Gastroesophageal sphincter (tissue), 4 donors: ENCODE measurements around the gene AUTS2. TPM values are rescaled to one million over a fixed set of nuclear protein-coding genes. Genes with fewer than 3 reads are reported as not detected.

ENCODE experiments used
- ATAC-seq: fragments of 150-250 bp; one replicate; pipeline ENCODE4 v1.9.1; 2016; ENCODE audit warnings: mild to moderate bottlenecking, moderate library complexity
- H3K27ac ChIP-seq, 4 donors: fragments of 200-600 bp; sonication (generic) in 3 of 4; 1 replicate in 3 of 4; 2 replicates in 1 of 4; pipeline ENCODE4 v1.5.1; 2016 to 2019
- H3K27me3 ChIP-seq: fragments of 200-600 bp; sonication (generic); one replicate; pipeline ENCODE4 v1.5.1; 2019
- H3K36me3 ChIP-seq, 2 donors: fragments of 200-600 bp; sonication (generic); one replicate each; pipeline ENCODE4 v1.5.1; 2019; ENCODE audit warnings: control low read depth in 1 of 2
- H3K4me1 ChIP-seq, 3 donors: fragments of 200-600 bp; sonication (generic); 1 replicate in 2 of 3; 2 replicates in 1 of 3; pipeline ENCODE4 v1.5.1; 2016 to 2019; ENCODE audit warnings: control low read depth in 2 of 3
- H3K4me3 ChIP-seq, 2 donors: fragments of 200-600 bp; sonication (generic); one replicate each; pipeline ENCODE4 v1.5.1; 2019; ENCODE audit warnings: mild to moderate bottlenecking in 1 of 2, moderate library complexity in 1 of 2
- H3K9me3 ChIP-seq, 3 donors: fragments of 200-600 bp; sonication (generic); one replicate each; pipeline ENCODE4 v1.5.1; 2017 to 2019; ENCODE audit warnings: control low read depth in 2 of 3
- CTCF ChIP-seq, 4 experiments: fragments of 200-600 bp in 2 of 4; fragments of 450-650 bp in 2 of 4; sonication (generic) in 1 of 4; IDR thresholded peaks; one replicate each; pipeline ENCODE4 v1.5.1; 2017 to 2019; ENCODE audit warnings: antibody characterized with exemption in 4 of 4, mild to moderate bottlenecking in 2 of 4, moderate library complexity in 2 of 4
- EP300 ChIP-seq: sonication (generic); formaldehyde crosslinking; IDR thresholded peaks from one replicate; pipeline ENCODE4 v1.6.1; 2017; ENCODE audit warnings: antibody characterized with exemption, mild to moderate bottlenecking
- POLR2A ChIP-seq, 2 donors: fragments of 450-650 bp; IDR thresholded peaks; one replicate each; pipeline ENCODE4 v1.6.1; 2017; ENCODE audit warnings: antibody characterized with exemption in 2 of 2, mild to moderate bottlenecking in 2 of 2, moderate library complexity in 1 of 2
- POLR2AphosphoS5 ChIP-seq: sonication (generic); formaldehyde crosslinking; IDR thresholded peaks from one replicate; pipeline ENCODE4 v1.6.1; 2017; ENCODE audit warnings: antibody characterized with exemption
- WGBS, 2 donors: methylation state at CpG; one replicate each; pipeline ENCODE4 v1.1.5; 2018; ENCODE audit warnings: low coverage in 1 of 2; 5-methylcytosine and 5-hydroxymethylcytosine counted together
- total RNA-seq, 4 donors: library from RNA; depleted of rRNA; stranded (reverse); fragments of >200 nt; gene quantifications; one replicate each; pipeline ENCODE4 v1.1.0, GENCODE V29; 2016

The AUTS2 gene
- total RNA-seq, 4 donors from 2014 or later, result 12.2 to 48.7 (median 44.1) TPM

DNA sequence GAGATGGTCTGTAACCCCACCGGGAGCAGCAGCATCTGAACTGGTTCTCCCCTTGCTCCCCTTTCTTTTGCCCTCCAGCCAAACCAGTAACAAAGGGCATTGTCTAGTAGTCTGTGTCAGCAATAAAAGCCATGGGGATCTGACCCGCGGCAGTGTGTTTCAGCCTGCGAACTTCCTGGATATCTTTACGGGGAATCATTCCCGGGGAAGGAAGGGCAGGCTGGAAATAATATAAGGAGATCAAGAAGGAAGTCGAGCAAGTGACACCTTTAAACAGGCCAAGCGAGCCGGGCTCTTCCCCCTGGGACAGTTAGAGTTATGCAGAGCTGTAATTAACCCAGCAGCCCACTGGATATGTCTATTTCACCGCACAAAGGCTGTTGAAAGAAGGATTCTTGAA lies 872.5 kb downstream of the AUTS2 start:
- Histone ChIP-seq H3K4me3 (no peak overlapping the region), H3K9me3 (no peaks in the 10 kb centered on the region), H3K27ac (no peak overlapping the region), H3K36me3 (no peaks in the 10 kb centered on the region), H3K4me1 (peaks cover 0 to 2% (median 0%) of the 10 kb centered on the region in 3 donors), H3K27me3 (no peaks in the 10 kb centered on the region)
- ATAC-seq, result no peak
- WGBS, 2 donors, result 75 to 81% methylated on average over 3 to 7 of the region's 10 CpGs
- TF ChIP-seq EP300 (no peak), POLR2AphosphoS5 (no peak), POLR2A (IDR thresholded peaks at IDR 0.05) (no peak)

DNA sequence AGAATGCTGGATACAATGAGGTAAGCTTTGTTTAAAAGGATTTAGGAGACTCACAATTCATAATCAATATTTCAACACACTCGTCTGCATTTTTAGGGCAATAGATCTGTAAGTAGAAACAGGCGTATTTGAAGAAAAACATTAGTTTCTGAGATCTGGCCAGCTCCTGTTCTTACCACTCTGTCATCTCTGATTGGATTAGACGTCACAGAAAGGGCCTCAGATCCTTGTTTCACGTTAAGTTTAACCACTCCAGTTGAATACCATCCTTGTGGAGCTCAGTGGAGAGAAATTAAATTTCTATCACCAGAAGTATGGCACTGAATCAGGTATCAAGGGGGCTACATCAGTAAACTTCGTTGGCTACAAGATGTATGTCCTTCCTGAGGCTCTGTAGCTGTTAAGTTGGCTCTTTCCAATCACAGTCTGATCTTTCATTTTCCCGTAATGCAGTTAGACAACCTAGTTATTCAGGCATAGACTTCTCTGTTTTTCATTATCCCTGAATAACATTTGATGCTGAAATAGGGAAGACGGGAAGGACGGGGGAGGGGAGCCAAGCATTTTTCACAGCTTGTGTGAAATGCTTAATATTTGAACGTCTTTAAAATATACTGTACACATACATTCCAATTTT lies 874.4 kb downstream of the AUTS2 start:
- H3K36me3 ChIP-seq, result no peaks in the 10 kb centered on the region
- WGBS, 2 donors, result 76 to 83% methylated on average over 8 to 9 of the region's 9 CpGs
- no peaks in the 10 kb centered on the region for H3K27me3 ChIP-seq
- H3K4me3 ChIP-seq, result no peak overlapping the region
- peaks cover 0 to 20% (median 0%) of the 10 kb centered on the region in 3 donors for H3K4me1 ChIP-seq
- no peaks in the 10 kb centered on the region for H3K9me3 ChIP-seq
- no peak overlapping the region for H3K27ac ChIP-seq
- peak; percentile 39 for TF ChIP-seq POLR2AphosphoS5
- no peak for TF ChIP-seq POLR2A (IDR thresholded peaks at IDR 0.05)
- no peak for ATAC-seq

DNA sequence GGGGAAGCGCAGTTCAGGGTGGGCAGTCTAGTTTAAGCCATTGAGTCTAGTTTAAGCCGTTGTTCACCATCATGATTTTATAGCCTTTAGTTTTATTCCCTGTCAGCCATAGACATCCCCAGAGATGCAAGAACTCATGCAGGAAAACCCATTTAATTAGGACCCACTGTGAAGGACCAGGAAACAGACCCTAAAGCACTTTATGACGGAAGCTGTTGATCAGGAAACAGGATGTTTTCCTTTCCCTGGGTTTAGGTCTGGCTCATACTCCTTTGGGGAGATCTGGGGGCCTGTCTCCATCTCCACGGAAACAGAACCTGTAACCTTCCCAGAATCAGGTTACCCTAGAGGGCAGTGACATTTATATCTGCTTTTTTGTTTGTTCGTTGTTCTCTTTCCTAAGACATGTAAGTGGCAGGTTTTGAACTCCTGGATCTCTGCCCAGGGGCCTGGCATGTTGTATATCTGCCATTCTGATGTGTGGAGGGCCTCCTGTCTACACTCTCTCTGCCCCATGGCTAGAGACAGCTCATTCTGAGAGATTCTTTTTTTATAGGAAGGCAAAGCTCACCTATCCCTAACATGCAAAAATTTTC lies 876.5 kb downstream of the AUTS2 start:
- Histone ChIP-seq H3K27ac (no peak overlapping the region), H3K4me3 (no peak overlapping the region), H3K27me3 (no peaks in the 10 kb centered on the region), H3K4me1 (peaks cover 0 to 24% (median 0%) of the 10 kb centered on the region in 3 donors), H3K36me3 (no peaks in the 10 kb centered on the region), H3K9me3 (no peaks in the 10 kb centered on the region)
- WGBS, 2 donors, result 80 to 86% methylated on average over 1 to 5 of the region's 5 CpGs
- no peak for TF ChIP-seq POLR2AphosphoS5
- TF ChIP-seq EP300, result no peak
- no peak for TF ChIP-seq CTCF (IDR thresholded peaks at IDR 0.05)
- TF ChIP-seq POLR2A (IDR thresholded peaks at IDR 0.05), result no peak
- no peak for ATAC-seq

DNA sequence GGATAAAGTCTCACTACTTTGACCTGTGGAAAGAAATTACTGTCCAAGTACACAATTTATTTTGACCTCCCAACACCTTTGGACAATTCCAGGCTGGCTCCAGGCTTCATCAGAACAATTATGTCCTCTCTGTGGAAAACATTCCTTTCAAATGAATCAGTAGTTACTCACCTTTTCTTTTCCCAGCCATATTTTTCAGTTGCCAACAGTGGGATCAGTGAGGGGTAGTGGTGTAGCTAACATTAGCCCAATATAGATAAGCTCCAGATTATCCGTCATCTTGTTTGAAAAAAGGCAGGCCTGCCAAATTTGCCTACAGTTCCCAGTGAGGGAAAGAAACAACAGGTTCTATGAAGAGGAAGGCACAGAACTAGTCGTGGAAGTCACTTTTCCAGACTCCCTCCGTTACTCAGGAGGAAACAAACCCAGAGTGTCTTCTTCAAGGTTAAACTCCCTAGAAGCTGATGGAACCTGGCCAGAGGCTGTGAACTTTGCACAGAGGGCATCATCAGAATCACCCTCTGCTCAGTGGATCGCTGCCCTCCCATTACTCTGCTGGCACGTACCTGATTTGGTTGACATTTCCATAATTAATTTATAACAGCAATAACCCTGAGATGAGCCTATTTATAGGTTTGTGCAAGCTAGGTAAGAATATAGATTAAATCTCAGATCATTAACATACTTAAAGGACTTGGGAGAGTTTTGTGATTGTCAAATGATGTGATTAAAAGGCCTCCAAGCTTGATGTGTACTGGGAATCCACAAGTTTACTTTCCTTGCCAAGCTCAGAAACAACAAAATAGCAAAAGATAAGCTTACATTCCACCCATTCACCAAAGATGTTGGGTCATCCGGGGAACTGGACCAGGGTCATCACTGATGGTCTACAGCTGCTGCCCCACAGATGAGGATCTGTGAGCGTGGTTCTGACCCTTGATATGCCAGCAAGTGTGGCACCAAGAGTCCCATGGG lies 879.0 kb downstream of the AUTS2 start:
- TF ChIP-seq EP300, result no peak
- TF ChIP-seq CTCF (IDR thresholded peaks at IDR 0.05), result no peak
- TF ChIP-seq POLR2A (IDR thresholded peaks at IDR 0.05), result no peak
- TF ChIP-seq POLR2AphosphoS5, result peak; percentile 64
- H3K27ac ChIP-seq, result peak overlapping the region in 1 of 4 donors; percentile 18
- no peaks in the 10 kb centered on the region for H3K27me3 ChIP-seq
- H3K4me1 ChIP-seq, result peaks cover 0 to 24% (median 0%) of the 10 kb centered on the region in 3 donors
- no peak for ATAC-seq
- H3K4me3 ChIP-seq, result no peak overlapping the region
- H3K9me3 ChIP-seq, result no peaks in the 10 kb centered on the region
- H3K36me3 ChIP-seq, result no peaks in the 10 kb centered on the region
- WGBS, 2 donors, result 26 to 44% methylated on average over 4 to 7 of the region's 7 CpGs

GRCh38 chr7:70479153-70480021 lies 881.1 kb downstream of the AUTS2 start:
- H3K27ac ChIP-seq, result no peak overlapping the region
- no peaks in the 10 kb centered on the region for H3K36me3 ChIP-seq
- TF ChIP-seq EP300 (no peak), POLR2A (IDR thresholded peaks at IDR 0.05) (no peak), CTCF (IDR thresholded peaks at IDR 0.05) (no peak), POLR2AphosphoS5 (no peak)
- 98% methylated on average over 10 to 12 of the region's 15 CpGs for WGBS, 2 donors
- H3K4me1 ChIP-seq, result peaks cover 0 to 24% (median 0%) of the 10 kb centered on the region in 3 donors
- H3K4me3 ChIP-seq, result no peak overlapping the region
- ATAC-seq, result no peak
- H3K9me3 ChIP-seq, result no peaks in the 10 kb centered on the region
- H3K27me3 ChIP-seq, result no peaks in the 10 kb centered on the region
